Esophagus squamous epithelium (tissue), 5 donors: ENCODE results near the gene CIPC. TPM values are rescaled to one million over a fixed set of nuclear protein-coding genes. Genes with fewer than 3 reads are reported as not detected.
A peak's percentile ranks its signal among the peaks of the same experiment; 100 is the strongest.

Experiments used
- DNase-seq: peaks from one replicate; lab custom pipeline; 2025; lab: John Stamatoyannopoulos, UW
- H3K27ac ChIP-seq, 4 donors: fragments of 200-600 bp; sonication (generic); one replicate each; pipeline ENCODE4 v1.5.1; 2016 to 2019; ENCODE audit warnings: mild to moderate bottlenecking in 1 of 4
- H3K27me3 ChIP-seq, 4 donors: fragments of 200-600 bp; sonication (generic); 1 replicate in 3 of 4; 2 replicates in 1 of 4; pipeline versions ENCODE4 v1.5.1 to v1.6.0; 2017 to 2021; ENCODE audit warnings: antibody characterized with exemption in 1 of 4
- H3K36me3 ChIP-seq, 3 donors: fragments of 200-600 bp; sonication (generic); one replicate each; pipeline ENCODE4 v1.5.1; 2016 to 2019
- H3K4me1 ChIP-seq, 3 donors: fragments of 200-600 bp; sonication (generic); one replicate each; pipeline ENCODE4 v1.5.1; 2017 to 2019
- H3K4me3 ChIP-seq, 4 donors: fragments of 200-600 bp; sonication (generic); 1 replicate in 3 of 4; 2 replicates in 1 of 4; pipeline ENCODE4 v1.5.1; 2016 to 2019; ENCODE audit warnings: mild to moderate bottlenecking in 2 of 4, moderate library complexity in 1 of 4
- H3K9me3 ChIP-seq, 3 donors: fragments of 200-600 bp; sonication (generic); one replicate each; pipeline ENCODE4 v1.5.1; 2016 to 2019
- POLR2A ChIP-seq, 4 donors: fragments of 450-650 bp; IDR thresholded peaks; one replicate each; pipeline ENCODE4 v1.6.1; 2017; ENCODE audit warnings: antibody characterized with exemption in 4 of 4, mild to moderate bottlenecking in 4 of 4, moderate library complexity in 3 of 4
- WGBS, 2 donors: methylation state at CpG; one replicate each; pipeline ENCODE4 v1.1.5; 2018; 5-methylcytosine and 5-hydroxymethylcytosine counted together
- intact Hi-C: fragments of 100-400 bp; cut with DNase I; formaldehyde crosslinking; loops from one replicate; pipeline ENCODE4 v1.15.0; 2022
- total RNA-seq, 4 donors: library from RNA; depleted of rRNA; stranded (reverse); fragments of >200 nt; gene quantifications; one replicate each; pipeline ENCODE4 v1.1.0, GENCODE V29; 2016
- TF ChIP-seq, protein P1 (sequence below), 6 experiments: fragments of 450-650 bp in 4 of 6; fragments of 200-600 bp in 2 of 6; sonication (generic) in 2 of 6; IDR thresholded peaks; one replicate each; pipeline ENCODE4 v1.5.1; 2016 to 2019; ENCODE audit warnings: antibody characterized with exemption in 6 of 6, mild to moderate bottlenecking in 4 of 6, moderate library complexity in 4 of 6
- donor health status: DM: yes; HTN: yes; CAD: no.

The CIPC gene
- total RNA-seq, 4 donors from 2014 or later = 17.1 to 38.3 (median 32.6) TPM

DNA sequence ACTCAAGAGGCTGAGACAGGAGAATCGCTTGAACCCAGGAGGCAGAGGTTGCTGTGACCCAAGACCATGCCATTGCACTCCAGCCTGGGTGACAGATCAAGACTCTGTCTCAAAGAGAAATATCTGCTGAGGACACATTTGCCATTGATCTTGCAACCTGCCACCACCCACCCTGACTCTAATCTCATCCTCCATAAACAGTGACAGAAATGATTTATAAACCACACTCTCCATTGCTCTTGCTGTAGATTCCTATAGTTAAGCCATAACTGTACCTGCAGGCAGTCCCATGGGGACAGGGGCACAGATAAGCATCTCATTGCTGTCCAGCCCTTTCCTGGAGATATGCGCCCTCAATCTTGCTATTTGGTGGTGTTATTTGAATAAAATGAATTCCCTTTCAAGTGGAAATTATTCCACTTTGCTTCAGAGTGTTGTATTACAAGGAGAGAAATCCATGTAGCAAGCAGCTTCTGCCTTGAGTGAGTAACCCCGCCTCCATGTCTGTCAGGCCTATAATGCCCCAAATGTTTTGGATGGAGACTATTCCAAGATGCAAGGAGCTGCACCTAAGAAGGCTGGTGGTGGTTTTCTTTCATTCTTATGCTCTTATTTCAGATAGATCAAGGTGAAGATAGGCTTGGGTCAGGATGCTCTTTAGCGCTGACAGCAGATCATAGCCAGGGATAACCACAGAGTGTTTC lies 46.5 kb downstream of the CIPC start:
- intact Hi-C loops = no loop called here
- no peak for TF ChIP-seq POLR2A (IDR thresholded peaks at IDR 0.05)
- TF ChIP-seq, protein P1, sequence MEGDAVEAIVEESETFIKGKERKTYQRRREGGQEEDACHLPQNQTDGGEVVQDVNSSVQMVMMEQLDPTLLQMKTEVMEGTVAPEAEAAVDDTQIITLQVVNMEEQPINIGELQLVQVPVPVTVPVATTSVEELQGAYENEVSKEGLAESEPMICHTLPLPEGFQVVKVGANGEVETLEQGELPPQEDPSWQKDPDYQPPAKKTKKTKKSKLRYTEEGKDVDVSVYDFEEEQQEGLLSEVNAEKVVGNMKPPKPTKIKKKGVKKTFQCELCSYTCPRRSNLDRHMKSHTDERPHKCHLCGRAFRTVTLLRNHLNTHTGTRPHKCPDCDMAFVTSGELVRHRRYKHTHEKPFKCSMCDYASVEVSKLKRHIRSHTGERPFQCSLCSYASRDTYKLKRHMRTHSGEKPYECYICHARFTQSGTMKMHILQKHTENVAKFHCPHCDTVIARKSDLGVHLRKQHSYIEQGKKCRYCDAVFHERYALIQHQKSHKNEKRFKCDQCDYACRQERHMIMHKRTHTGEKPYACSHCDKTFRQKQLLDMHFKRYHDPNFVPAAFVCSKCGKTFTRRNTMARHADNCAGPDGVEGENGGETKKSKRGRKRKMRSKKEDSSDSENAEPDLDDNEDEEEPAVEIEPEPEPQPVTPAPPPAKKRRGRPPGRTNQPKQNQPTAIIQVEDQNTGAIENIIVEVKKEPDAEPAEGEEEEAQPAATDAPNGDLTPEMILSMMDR (IDR thresholded peaks at IDR 0.05) = no peak
- no peak overlapping the region for H3K27ac ChIP-seq
- DNase-seq = no peak
- H3K4me3 ChIP-seq = no peak overlapping the region
- H3K9me3 ChIP-seq = no peaks in the 10 kb centered on the region
- WGBS, 2 donors = 51 to 61% methylated on average over 3 to 4 of the region's 4 CpGs
- no peaks in the 10 kb centered on the region for H3K36me3 ChIP-seq
- H3K27me3 ChIP-seq = peaks cover 11 to 80% (median 13%) of the 10 kb centered on the region in 4 donors
- peaks cover 15 to 24% (median 22%) of the 10 kb centered on the region in 3 donors for H3K4me1 ChIP-seq

- peaks cover 5 to 65% (median 6%) of the 10 kb centered on the region in 4 donors for H3K27me3 ChIP-seq
- 7 to 10% methylated on average over 10 of the region's 10 CpGs for WGBS, 2 donors
- TF ChIP-seq, protein P1 (IDR thresholded peaks at IDR 0.05) = no peak
- TF ChIP-seq POLR2A (IDR thresholded peaks at IDR 0.05) = no peak
- intact Hi-C loops = no loop called here
- H3K4me3 ChIP-seq = no peak overlapping the region
- no peak for DNase-seq
- H3K27ac ChIP-seq = no peak overlapping the region
- H3K9me3 ChIP-seq = no peaks in the 10 kb centered on the region
- no peaks in the 10 kb centered on the region for H3K36me3 ChIP-seq
- H3K4me1 ChIP-seq = peaks cover 6 to 8% (median 6%) of the 10 kb centered on the region in 3 donors
Observed at GRCh38 chr14:77145975-77146740, 48.1 kb downstream of the CIPC start.

DNA sequence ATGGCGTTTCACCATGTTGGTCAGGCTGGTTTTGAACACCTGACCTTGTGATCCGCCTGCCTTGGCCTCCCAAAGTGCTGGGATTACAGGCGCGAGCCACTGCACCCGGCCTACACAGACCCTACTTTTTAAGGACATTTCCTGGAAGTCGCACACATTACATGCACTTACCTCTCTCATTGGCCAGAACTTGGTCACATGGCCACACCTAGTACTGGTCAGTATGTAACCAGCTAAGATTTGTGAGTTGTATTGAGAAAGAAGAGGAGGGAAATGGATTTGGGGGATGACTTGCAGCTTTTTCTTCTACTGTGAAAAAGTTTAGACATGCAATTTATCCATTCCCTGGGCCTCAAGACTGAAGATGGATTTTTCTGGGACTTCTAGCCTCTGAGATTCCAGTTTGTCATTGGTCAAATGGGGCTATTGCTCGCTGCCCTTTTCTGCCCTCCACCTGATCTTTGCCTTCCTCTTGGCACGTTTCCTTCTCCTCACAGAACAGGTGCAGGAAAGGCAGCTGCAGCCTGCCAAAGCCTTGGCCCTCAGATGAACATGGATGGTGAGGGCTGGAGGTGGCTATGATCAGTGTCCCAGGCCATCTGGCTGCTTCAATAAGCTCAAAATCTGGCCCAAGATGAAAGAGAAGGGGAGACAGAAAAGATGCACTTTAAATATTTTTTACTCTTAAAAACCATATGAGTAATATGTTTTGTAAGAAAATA lies 50.6 kb downstream of the CIPC start:
- intact Hi-C loops = no loop called here
- H3K27me3 ChIP-seq = peaks cover 0 to 63% (median 0%) of the 10 kb centered on the region in 4 donors
- H3K27ac ChIP-seq = no peak overlapping the region
- DNase-seq = no peak
- H3K9me3 ChIP-seq = no peaks in the 10 kb centered on the region
- H3K36me3 ChIP-seq = no peaks in the 10 kb centered on the region
- 61 to 62% methylated on average over 6 to 8 of the region's 8 CpGs for WGBS, 2 donors
- no peaks in the 10 kb centered on the region for H3K4me1 ChIP-seq
- H3K4me3 ChIP-seq = no peak overlapping the region
- TF ChIP-seq, protein P1 (IDR thresholded peaks at IDR 0.05) = no peak
- TF ChIP-seq POLR2A (IDR thresholded peaks at IDR 0.05) = no peak

DNA sequence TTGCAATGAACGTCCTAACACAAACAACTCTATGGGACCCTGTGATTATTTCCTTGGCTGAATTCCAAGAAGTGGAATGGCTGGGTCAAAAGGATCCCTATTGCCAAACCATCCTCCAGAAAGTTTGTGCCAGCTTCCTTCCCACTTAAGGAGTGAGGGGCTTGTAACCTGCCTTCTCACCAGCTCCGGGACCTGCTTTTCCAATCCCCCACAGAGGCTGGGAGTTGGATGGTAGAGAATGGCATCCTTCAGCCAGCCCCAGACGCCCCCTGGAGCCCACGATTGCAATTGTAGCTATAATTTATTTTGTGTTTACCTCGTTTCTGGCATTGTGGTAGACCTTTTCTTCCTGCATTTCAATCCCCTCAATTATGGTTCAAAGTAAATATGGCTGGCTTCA lies 53.2 kb downstream of the CIPC start:
- Histone ChIP-seq H3K4me3 (no peak overlapping the region), H3K36me3 (no peaks in the 10 kb centered on the region), H3K27me3 (peaks cover 0 to 60% (median 0%) of the 10 kb centered on the region in 4 donors), H3K9me3 (no peaks in the 10 kb centered on the region), H3K4me1 (no peaks in the 10 kb centered on the region), H3K27ac (no peak overlapping the region)
- no peak for TF ChIP-seq POLR2A (IDR thresholded peaks at IDR 0.05)
- TF ChIP-seq, protein P1 (IDR thresholded peaks at IDR 0.05) = peak in 1 of 6 experiments; percentile 41
- intact Hi-C loops = no loop called here
- no peak for DNase-seq
- WGBS, 2 donors = 4 to 5% methylated on average over 5 of the region's 5 CpGs
